Left lung (tissue), 14 donors: ENCODE data around the gene SERPINI2. TPM values are rescaled to one million over a fixed set of nuclear protein-coding genes. Genes with fewer than 3 reads are reported as not detected.

ENCODE experiments used
- ATAC-seq: fragments of 200-7000 bp; cut with Tn5 transposase; one replicate; pipeline ENCODE4 v1.9.1; 2020; ENCODE audit warnings: moderate library complexity
- DNase-seq, 4 donors: peaks; one replicate each; pipeline ENCODE4 v3.0.0-alpha.2; 2013 to 2020
- H3K27ac ChIP-seq, 2 donors: fragments of 200-600 bp; sonication (generic) in 1 of 2; one replicate each; pipeline versions ENCODE4 v1.5.0 to v1.8.0; 2020 to 2021
- H3K27me3 ChIP-seq, 2 donors: fragments of 200-600 bp; sonication (generic) in 1 of 2; one replicate each; pipeline versions ENCODE4 v1.5.0 to v1.8.0; 2020 to 2021
- H3K36me3 ChIP-seq, 2 donors: fragments of 200-600 bp; sonication (generic) in 1 of 2; one replicate each; pipeline versions ENCODE4 v1.5.0 to v1.8.0; 2020 to 2021
- H3K4me1 ChIP-seq, 2 donors: fragments of 200-600 bp; one replicate each; pipeline ENCODE4 v1.8.0; 2021
- H3K4me3 ChIP-seq, 2 donors: fragments of 200-600 bp; sonication (generic) in 1 of 2; one replicate each; pipeline versions ENCODE4 v1.5.0 to v1.8.0; 2020 to 2021; ENCODE audit warnings: mild to moderate bottlenecking in 1 of 2
- H3K9me3 ChIP-seq, 2 donors: fragments of 200-600 bp; sonication (generic) in 1 of 2; one replicate each; pipeline versions ENCODE4 v1.5.0 to v1.8.0; 2020 to 2021
- CTCF ChIP-seq, 2 donors: fragments of 200-600 bp; sonication (generic) in 1 of 2; IDR thresholded peaks; one replicate each; pipeline versions ENCODE4 v1.5.0 to v1.8.0; 2021; ENCODE audit warnings: antibody characterized with exemption in 2 of 2
- intact Hi-C, 2 donors: fragments of 100-400 bp; cut with DNase I; formaldehyde crosslinking; loops; one replicate each; pipeline versions ENCODE4 v1.11.2 to v1.14.2; 2022
- long read RNA-seq, 12 donors: library from polyadenylated mRNA in 2 of 12; unstranded in 2 of 12; transcript quantifications; one replicate each; pipeline ENCODE4 v2.0.0 and lab custom pipeline, GENCODE V29; 2019 to 2026
- polyA plus RNA-seq, 6 donors: library from polyadenylated mRNA; unstranded; fragments of 120-200 nt; gene quantifications; one replicate each; pipeline ENCODE4 v1.2.1, GENCODE V29; 2013; ENCODE audit not compliant: insufficient read length in 6 of 6
- total RNA-seq, 2 donors: library from RNA; stranded (reverse); fragmentation: NEBNext Ultra II Directional; extraction: Animal tissue kit (Norgen Biotek cat#: 25700); gene quantifications; one replicate each; pipeline ENCODE4 v1.2.1, GENCODE V29; 2021
- donor health status: DM: no; HTN: yes; CAD: no.
- donor health status: DM: no; HTN: no; CAD: no.

Gene SERPINI2
- total RNA-seq (1 to 10 TPM in 1 of 2 donors, not detected in 1; 1.8 TPM), polyA plus RNA-seq (1 to 10 TPM in 4 of 6 donors, under 1 TPM in 2; 0.59 to 2.3 (median 2.1) TPM)
- long read RNA-seq, donor 1, partial matches to known transcripts: 0 of 1 reads
- long read RNA-seq, donor 1, other reads (novel, unspliced or antisense): 0 of 1 reads
- long read RNA-seq, donor 2: 0 reads
- long read RNA-seq, donor 3: 0 reads
- long read RNA-seq, donor 4: 0 reads
- long read RNA-seq, donor 5: 0 reads
- long read RNA-seq, donor 6: 0 reads
- long read RNA-seq, donor 7: 0 reads
- long read RNA-seq, donor 8: 0 reads
- long read RNA-seq, donor 9: 0 reads
- long read RNA-seq, donor 10: 0 reads
- long read RNA-seq, donor 11: 0 reads
- long read RNA-seq, donor 12: 0 reads

- intact Hi-C loops: no loop called here
- Histone ChIP-seq H3K4me3 (no peak within 1 kb of the TSS), H3K9me3 (no peaks in the 10 kb centered on the region), H3K4me1 (no peaks in the 10 kb centered on the region), H3K36me3 (no peaks in the 10 kb centered on the region), H3K27me3 (no peaks in the 10 kb centered on the region), H3K27ac (no peak within 1 kb of the TSS)
- no peak for ATAC-seq
- DNase-seq: no peak
- TF ChIP-seq CTCF (IDR thresholded peaks at IDR 0.05): no peak
These were observed at the start of gene SERPINI2 for GRCh38 chr3:167473863-167474262. TSS of gene SERPINI2 (minus strand) at chr3:167474042. CDS start at chr3:167471834, 2,208 bp downstream.

GRCh38 chr3:167521006-167521355 lies 47.1 kb upstream of the SERPINI2 start:
- peak; percentile 59 for ATAC-seq
- intact Hi-C loops: no loop called here
- H3K36me3 ChIP-seq: no peaks in the 10 kb centered on the region
- H3K9me3 ChIP-seq: peaks cover 0 to 5% of the 10 kb centered on the region in 2 donors
- H3K27ac ChIP-seq: no peak overlapping the region
- no peak overlapping the region for H3K4me3 ChIP-seq
- no peak for TF ChIP-seq CTCF (IDR thresholded peaks at IDR 0.05)
- DNase-seq: no peak
- peaks cover 0 to 11% of the 10 kb centered on the region in 2 donors for H3K4me1 ChIP-seq
- H3K27me3 ChIP-seq: no peaks in the 10 kb centered on the region

GRCh38 chr3:167520266-167521005 lies 46.6 kb upstream of the SERPINI2 start:
- intact Hi-C loops: no loop called here
- ATAC-seq (no peak), DNase-seq (no peak)
- Histone ChIP-seq H3K27me3 (no peaks in the 10 kb centered on the region), H3K4me1 (peaks cover 0 to 11% of the 10 kb centered on the region in 2 donors), H3K36me3 (no peaks in the 10 kb centered on the region), H3K4me3 (no peak overlapping the region), H3K27ac (no peak overlapping the region), H3K9me3 (peaks cover 0 to 5% of the 10 kb centered on the region in 2 donors)
- no peak for TF ChIP-seq CTCF (IDR thresholded peaks at IDR 0.05)

- Histone ChIP-seq H3K4me3 (no peak overlapping the region), H3K27me3 (no peaks in the 10 kb centered on the region), H3K36me3 (no peaks in the 10 kb centered on the region), H3K4me1 (no peaks in the 10 kb centered on the region), H3K27ac (no peak overlapping the region), H3K9me3 (no peaks in the 10 kb centered on the region)
- no peak for TF ChIP-seq CTCF (IDR thresholded peaks at IDR 0.05)
- DNase-seq: no peak
- ATAC-seq: no peak
- intact Hi-C loops: no loop called here
These were observed 34.1 kb upstream of the SERPINI2 start for GRCh38 chr3:167507954-167508353.

- H3K36me3 ChIP-seq: no peaks in the 10 kb centered on the region
- H3K27ac ChIP-seq: no peak overlapping the region
- H3K27me3 ChIP-seq: no peaks in the 10 kb centered on the region
- H3K4me3 ChIP-seq: no peak overlapping the region
- H3K9me3 ChIP-seq: no peaks in the 10 kb centered on the region
- no peak for ATAC-seq
- intact Hi-C loops: no loop called here
- no peaks in the 10 kb centered on the region for H3K4me1 ChIP-seq
- DNase-seq: no peak
- TF ChIP-seq CTCF (IDR thresholded peaks at IDR 0.05): no peak
These were observed 28.6 kb upstream of the SERPINI2 start for GRCh38 chr3:167502401-167502800.
